Kidney (tissue), 14 donors: Measurements from ENCODE around the gene ZCCHC14. TPM values are rescaled to one million over a fixed set of nuclear protein-coding genes. Genes with fewer than 3 reads are reported as not detected.

Source experiments
- DNase-seq, 5 donors: peaks; one replicate each; pipeline ENCODE4 v3.0.0-alpha.2; 2013 to 2020
- FAIRE-seq: peaks from 2 replicates; lab custom pipeline; 2012; peaks lifted over from hg19 to GRCh38; lab: Jason Lieb, UNC
- H3K27ac ChIP-seq, 2 donors: one replicate each; pipeline ENCODE4 v1.7.0; 2013; ENCODE audit warnings: low read depth in 2 of 2, low read length in 2 of 2, inconsistent platforms in 1 of 2
- H3K27me3 ChIP-seq: one replicate; pipeline ENCODE4 v1.7.1; 2013; ENCODE audit warnings: low read length, inconsistent platforms; ENCODE audit not compliant: control insufficient read depth, insufficient read depth
- H3K36me3 ChIP-seq, 3 donors: one replicate each; pipeline versions ENCODE4 v1.7.0 to v1.7.1; 2013; ENCODE audit warnings: low read length in 3 of 3, control low read depth in 1 of 3, inconsistent platforms in 1 of 3; ENCODE audit not compliant: insufficient read depth in 3 of 3, control insufficient read depth in 2 of 3
- H3K4me1 ChIP-seq, 3 donors: one replicate each; pipeline versions ENCODE4 v1.7.0 to v1.7.1; 2013; ENCODE audit warnings: low read length in 3 of 3, inconsistent platforms in 1 of 3, low read depth in 1 of 3; ENCODE audit not compliant: control insufficient read depth in 2 of 3, insufficient read depth in 2 of 3
- H3K4me3 ChIP-seq, 3 donors: one replicate each; pipeline versions ENCODE4 v1.7.0 to v1.8.1; 2013; ENCODE audit warnings: low read length in 3 of 3, control low read depth in 1 of 3, inconsistent platforms in 1 of 3
- H3K9ac ChIP-seq, 3 donors: one replicate each; pipeline versions ENCODE4 v1.7.0 to v1.7.1; 2013; ENCODE audit warnings: low read length in 3 of 3, control low read depth in 1 of 3, inconsistent platforms in 1 of 3
- H3K9me3 ChIP-seq, 3 donors: one replicate each; pipeline versions ENCODE4 v1.7.0 to v1.7.1; 2013; ENCODE audit warnings: low read length in 3 of 3, control low read depth in 1 of 3, inconsistent platforms in 1 of 3; ENCODE audit not compliant: control insufficient read depth in 2 of 3, insufficient read depth in 1 of 3
- CTCF ChIP-seq: IDR thresholded peaks from 3 replicates; pipeline ENCODE4 v1.5.1; 2012; ENCODE audit warnings: mild to moderate bottlenecking, moderate library complexity, borderline replicate concordance; ENCODE audit not compliant: insufficient read depth; ENCODE audit errors: extremely low read depth
- intact Hi-C: fragments of 100-400 bp; cut with DNase I; formaldehyde crosslinking; loops from one replicate; pipeline ENCODE4 v1.11.1; 2022
- polyA plus RNA-seq: library from polyadenylated mRNA; stranded (reverse); fragments of 350-450 nt; fragmentation: Illumina TruSeq; extraction: RNeasy Lipid Tissue Mini Kit (QIAGEN cat#74804); gene quantifications from one replicate; pipeline ENCODE4 v1.2.3, GENCODE V29; 2014; ENCODE audit warnings: low read depth, low replicate concordance; ENCODE audit not compliant: insufficient read depth
- total RNA-seq: library from RNA; stranded (reverse); fragmentation: NEBNext Ultra II Directional; extraction: Animal tissue kit (Norgen Biotek cat#: 25700); gene quantifications from one replicate; pipeline ENCODE4 v1.2.1, GENCODE V29; 2021
- donor health status: control.
- donor health status: control.
- donor health status: control.
- donor health status: control.
- donor health status: control.
- donor health status: DM: yes; HTN: yes; CAD: no.
- donor health status: Normal renal cell carcinoma (clear cell type).

The ZCCHC14 gene
- total and polyA plus RNA-seq, 2 donors from 2014 or later, result 6.4 to 32.8 TPM

GRCh38 chr16:87459027-87459426 is 33.8 kb downstream of the ZCCHC14 start:
- Histone ChIP-seq H3K4me3 (no peak overlapping the region), H3K9ac (no peak overlapping the region), H3K4me1 (peaks cover 3 to 31% (median 19%) of the 10 kb centered on the region in 3 donors), H3K27me3 (no peaks in the 10 kb centered on the region), H3K27ac (peak overlapping the region in 1 of 2 donors; percentile 90), H3K9me3 (no peaks in the 10 kb centered on the region), H3K36me3 (peaks cover 0 to 15% (median 7%) of the 10 kb centered on the region in 3 donors)
- no peak for TF ChIP-seq CTCF
- no peak for DNase-seq
- intact Hi-C loops, result no loop called here
- no peak for FAIRE-seq

- peak overlapping the region; percentile 50 to 90 for H3K27ac ChIP-seq
- intact Hi-C loops, result no loop called here
- H3K9me3 ChIP-seq, result no peaks in the 10 kb centered on the region
- no peak overlapping the region for H3K4me3 ChIP-seq
- H3K4me1 ChIP-seq, result peaks cover 3 to 30% (median 13%) of the 10 kb centered on the region in 3 donors
- H3K36me3 ChIP-seq, result peaks cover 0 to 15% (median 7%) of the 10 kb centered on the region in 3 donors
- no peak overlapping the region for H3K9ac ChIP-seq
- no peaks in the 10 kb centered on the region for H3K27me3 ChIP-seq
- no peak for FAIRE-seq
- no peak for DNase-seq
- TF ChIP-seq CTCF, result no peak
Measured at GRCh38 chr16:87458424-87458915, 34.4 kb downstream of the ZCCHC14 start.

DNA sequence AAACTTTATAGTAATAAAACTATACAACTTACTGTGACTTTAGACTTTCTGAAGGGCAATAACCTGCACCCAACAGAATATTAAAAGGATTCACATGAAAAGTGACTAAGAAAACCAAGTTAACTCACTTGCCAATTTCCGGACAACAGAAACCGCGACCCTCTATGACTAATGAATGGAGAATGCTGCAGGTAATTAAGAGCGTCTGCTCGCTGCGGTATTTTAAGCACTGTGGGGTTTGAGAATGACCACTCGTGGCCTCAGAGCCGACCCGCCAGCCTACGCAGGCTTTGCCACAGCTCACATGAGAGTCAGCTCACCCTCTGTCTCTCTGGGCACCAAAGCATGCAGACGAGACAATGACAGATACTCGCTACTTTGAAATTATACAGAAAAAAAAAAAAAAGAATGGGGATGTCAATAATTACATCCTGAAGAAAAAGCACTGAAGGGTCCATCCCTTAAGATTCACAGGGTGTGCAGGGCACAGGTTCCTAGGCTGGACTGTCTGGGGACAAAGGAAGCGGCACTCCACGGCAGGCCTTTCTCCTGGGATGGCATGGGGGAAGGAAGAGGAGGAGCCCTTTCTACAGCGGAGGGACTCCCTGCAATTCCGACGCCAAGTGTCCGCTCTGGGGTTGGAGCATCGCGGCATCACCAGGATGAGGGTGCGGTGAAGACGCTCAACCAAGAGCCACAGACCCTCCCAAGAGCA is 35.0 kb downstream of the ZCCHC14 start:
- intact Hi-C loops, result no loop called here
- DNase-seq, result no peak
- peaks cover 0 to 15% (median 10%) of the 10 kb centered on the region in 3 donors for H3K36me3 ChIP-seq
- H3K9me3 ChIP-seq, result no peaks in the 10 kb centered on the region
- H3K27ac ChIP-seq, result peak overlapping the region; percentile 50 to 90
- H3K9ac ChIP-seq, result peak overlapping the region in 1 of 3 donors; percentile 48
- H3K27me3 ChIP-seq, result no peaks in the 10 kb centered on the region
- H3K4me3 ChIP-seq, result no peak overlapping the region
- peaks cover 3 to 30% (median 12%) of the 10 kb centered on the region in 3 donors for H3K4me1 ChIP-seq
- no peak for FAIRE-seq
- no peak for TF ChIP-seq CTCF
